COR-L47 (cell line): ENCODE measurements around the gene AMOTL2.

Source experiments
- DNase-seq: peaks from one replicate; lab custom pipeline; 2025; lab: John Stamatoyannopoulos, UW

Gene AMOTL2

DNA sequence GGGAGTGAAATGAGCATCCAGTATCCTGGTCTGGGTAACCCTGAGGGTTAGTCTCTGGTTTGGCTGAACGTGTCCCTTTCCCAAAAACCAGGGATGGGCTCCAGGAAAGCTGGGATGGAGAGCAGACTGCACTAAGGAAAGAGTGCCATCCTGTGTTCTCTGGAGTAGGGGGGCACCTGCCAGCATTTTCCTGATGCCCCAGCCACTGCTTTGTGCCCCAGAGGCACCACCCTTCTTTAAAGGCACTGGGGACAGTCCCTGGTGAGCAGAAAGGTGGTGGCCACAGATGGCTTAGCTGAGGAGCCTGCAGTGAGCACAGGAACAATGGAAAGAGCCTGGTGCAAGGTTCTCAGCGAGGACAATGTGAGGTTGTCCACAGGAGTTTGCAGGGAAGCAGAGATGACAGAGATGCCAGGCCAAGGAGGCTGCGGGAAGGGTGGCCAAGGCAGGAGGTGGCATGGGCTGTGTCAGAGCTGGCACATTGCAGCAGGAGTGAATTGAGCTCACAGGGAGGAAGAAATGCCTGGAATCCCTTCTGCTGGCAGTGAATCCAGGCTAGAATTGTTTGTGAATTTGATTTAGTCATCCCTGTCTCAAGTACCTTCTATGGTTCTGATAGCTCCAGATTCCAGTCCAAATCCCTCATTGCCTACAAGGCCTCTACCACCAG is 39.9 kb downstream of the AMOTL2 start:
- no peak for DNase-seq

DNA sequence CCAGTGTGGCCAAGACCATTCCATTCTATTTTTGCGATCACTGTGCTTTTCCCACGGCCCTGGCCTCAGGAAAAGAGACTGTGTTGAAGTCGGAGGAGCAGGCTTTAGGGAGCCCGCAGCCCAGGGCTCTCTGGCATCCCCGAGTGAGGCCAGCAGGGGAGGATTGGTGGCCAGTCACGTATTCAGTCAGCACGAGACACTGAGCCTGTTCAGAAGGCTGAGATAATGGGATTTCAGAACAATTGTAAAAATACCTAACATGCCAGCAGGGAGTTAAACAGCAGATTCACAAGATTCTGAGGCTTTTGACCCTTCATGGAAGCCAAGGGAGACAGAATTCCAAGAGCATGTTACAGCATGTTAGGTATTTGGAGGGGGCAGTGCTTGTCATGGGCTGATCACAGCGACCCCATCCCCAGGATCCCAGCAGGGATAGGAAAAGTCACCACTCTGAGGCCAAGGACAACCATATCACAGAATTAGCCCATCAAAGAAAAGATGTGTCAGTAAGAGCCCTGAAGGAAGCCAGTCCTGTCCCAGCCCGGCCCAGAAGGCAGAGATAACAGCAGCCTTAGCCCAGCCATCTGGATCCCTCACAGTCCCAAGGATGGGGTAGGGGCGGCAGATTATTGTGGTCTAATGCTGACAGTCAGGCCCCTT is 40.6 kb downstream of the AMOTL2 start:
- no peak for DNase-seq

DNA sequence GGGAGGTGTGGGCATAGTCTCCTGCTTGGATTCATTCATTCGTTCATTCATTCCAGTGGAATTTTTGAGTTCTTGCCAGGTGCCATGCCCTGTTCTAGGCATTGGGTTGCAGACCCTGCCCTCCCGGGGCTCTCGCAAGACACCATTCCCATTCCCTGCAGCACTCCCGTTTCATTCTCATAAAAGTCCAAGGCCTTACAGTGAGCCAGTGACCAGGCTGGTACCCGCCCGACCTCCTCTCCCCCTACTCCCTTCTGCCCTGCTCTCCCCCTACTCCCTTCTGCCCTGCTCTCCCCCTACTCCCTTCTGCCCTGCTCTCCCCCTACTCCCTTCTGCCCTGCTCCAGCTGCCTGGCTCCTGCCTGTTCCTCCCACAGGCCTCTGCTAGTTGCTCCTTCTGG is 41.9 kb downstream of the AMOTL2 start:
- no peak for DNase-seq

DNA sequence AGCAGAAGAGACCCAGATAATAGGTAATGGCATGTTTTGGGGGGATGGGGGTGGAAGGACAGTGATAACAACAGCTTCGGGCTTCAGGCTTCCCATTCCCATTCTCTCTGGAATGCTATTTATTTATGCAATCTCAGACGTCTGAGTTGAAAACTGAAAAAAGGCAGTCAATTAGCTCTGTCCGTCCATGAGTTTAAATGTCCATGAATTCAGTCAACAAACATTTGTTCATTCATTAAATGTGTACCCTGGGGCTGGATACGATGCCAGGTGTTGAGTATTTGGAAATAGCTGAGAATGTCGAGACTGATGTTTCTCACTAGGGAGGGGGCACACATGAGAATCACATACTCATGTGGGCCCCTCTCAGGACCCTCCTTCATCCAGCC is 42.4 kb downstream of the AMOTL2 start:
- DNase-seq: no peak

DNA sequence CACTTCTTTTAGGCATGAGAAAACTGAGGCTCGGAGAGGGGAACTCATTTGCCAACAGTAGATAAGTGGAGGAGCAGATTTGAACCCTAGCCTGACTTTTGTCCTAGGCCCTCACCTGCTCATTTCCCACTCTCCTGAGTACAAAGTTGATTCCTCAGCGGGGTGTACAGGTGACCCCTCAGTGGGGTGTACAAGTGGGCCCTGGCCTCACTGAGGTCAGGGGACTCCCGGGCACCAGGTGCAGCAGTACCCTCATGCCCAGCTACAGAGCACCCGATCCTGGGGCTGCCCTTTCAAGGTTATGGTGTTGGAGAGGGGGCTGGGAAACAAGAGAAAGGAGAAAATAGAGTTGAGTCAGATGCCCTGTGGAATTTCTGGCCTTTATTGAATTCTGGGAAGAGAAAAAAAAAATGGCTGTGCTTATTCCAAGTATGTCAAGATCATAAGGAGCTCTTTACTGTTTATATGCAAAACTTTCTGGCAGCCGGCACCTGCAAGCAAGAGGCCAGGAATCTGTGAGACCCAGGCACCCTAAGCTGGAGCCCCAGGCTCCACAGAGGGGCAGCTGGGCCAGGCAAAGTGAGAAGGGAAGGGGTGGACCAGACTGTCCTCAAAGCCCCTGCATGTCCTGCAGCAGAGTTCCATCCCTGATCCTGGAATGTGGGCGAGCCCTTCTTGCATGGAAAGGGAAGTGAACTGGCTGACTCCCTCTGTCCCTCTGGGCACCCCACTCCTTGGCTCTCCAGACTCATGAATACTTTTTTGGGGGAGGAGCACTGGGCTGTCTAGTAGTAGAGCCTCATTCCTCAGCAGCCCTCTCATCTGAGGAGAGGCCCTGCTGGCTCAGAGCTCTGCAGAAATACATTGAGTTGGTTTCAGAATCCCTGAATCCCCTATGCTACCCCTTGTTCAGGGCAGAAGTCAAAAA is 43.1 kb downstream of the AMOTL2 start:
- DNase-seq: no peak

DNA sequence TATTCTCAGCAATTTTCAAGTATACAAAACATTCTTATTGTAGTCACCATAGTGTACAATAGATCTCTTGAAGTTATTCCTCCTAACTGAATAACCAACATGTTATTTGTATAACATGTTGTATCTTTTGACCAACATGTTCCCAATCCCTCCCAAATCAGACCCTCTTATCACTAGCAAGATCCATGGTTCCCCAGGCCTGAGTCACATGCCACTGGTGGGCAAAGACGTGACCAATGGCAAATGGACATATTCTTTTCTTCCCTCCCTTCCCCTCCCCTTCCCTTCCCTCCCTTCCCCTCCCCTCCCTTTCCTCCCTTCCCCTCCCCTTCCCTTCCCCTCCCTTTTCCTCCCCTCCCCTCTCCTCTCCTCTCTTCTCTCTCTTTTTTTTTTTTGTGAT is 45.4 kb downstream of the AMOTL2 start:
- no peak for DNase-seq

DNA sequence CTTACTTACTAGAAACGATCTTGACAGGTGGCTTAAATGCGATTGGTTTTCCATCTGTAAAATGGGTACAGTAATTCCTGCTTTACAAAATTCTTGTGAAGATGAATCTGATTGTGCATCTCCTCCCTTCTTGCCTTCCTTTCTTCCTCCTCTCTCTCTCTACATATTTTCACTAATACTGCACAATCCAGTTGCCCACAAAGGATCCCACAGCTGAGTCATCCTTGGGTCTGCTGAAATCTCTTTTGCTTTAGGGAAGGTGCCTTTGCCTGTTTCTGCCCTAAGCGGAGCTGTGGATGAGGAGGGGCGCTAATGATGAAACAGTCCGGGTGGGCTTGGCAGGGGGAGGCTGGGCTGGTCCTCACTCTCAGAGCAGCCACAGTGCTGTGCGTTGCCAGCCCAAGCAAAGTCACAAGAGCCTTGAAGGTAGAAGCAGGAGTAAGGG is 46.1 kb downstream of the AMOTL2 start:
- no peak for DNase-seq

DNA sequence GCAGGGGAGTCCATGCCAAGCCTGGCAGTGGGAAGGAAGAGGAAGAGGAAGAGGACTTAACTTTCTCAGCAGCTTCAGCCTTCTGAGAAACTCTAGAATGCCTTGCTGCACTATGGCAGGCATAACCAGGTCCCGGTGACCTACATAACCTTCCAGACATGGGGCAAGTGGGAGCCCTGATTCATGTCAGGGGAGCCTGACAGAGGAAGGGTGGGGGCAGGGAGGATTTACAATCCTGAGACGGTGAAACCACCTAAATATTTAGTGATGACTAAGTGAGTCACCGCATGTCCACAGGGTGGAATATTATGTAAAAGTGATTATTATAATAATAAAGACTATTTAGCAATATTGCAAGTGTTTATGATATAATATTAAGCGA is 46.7 kb downstream of the AMOTL2 start:
- no peak for DNase-seq

DNA sequence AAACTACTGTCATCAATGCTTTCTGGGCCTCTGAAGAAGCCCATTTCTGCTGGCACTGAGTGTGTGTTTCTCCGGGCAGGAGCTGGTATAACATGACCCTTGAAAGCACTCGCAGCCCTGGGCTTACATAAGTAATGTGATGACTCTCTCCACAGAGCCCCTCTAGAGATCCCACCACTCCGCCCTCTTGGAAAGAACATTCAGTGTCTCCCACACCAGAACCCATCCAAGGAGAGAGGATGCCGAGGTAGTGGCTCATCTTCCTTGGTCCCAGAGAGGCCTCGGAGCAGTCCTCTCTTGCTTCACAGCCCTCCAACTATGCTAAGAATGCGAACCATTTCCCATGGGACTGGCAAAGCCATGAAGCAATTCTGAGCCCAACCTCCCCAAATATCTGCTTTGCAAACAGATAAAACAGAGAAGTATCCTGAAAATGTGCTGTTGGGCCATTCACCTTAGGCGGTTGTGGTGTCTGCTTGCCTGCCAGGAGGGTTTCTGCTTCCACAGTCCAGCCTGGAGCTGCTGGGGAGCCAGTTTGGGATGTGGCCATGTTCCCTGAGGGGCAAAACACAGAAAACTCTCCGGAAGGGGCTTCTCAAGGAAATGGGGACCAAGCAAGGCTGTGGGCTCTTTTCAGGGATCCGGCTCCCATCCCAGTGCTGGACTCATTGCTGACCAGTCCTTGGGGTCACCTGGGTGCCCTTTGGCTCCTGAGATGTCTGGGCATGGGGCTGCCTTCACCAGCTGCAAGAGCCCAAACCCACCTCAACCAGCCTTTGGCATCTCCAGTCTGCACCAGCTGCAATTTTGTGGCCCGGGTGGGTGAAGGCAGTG is 47.3 kb downstream of the AMOTL2 start:
- DNase-seq: no peak

DNA sequence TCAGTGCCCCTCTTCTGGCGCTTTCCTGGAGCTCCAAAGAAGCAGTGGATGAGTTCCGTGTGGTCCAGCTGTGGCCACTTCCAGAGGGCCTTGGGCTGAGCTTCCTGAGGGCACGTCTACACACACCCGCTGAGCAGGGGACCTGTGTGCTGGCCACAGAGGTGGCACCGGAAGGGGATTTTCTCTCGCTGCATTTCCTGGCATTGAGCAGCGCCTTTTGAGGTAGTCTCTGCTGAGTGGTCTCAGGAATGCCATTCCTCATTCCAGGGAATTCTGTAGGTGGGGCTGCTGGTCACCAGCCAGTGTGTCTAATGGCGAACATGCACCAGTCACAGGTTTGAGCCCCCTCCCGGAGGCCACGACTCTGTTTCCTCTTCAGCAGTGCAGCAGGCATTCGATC is 48.1 kb downstream of the AMOTL2 start:
- DNase-seq: no peak

DNA sequence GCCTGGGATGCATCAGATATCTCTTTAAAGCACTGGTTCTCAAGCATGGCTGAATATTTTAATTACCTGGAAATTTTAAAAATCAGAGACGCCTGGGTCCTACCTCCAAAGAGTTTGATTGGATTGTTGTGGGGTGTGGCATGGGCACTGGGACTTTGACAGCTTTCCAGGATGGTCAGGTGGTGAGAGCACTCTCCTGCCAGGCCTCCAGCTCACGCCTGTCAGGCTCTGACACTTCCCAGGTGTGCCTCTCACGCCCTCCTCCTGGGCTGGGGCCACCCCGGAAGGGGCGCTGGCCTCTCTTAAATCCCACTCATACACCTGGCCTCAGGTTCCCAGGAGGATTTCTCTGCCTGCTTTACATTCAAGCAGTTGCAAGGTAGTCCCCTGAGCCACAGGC is 48.5 kb downstream of the AMOTL2 start:
- DNase-seq: no peak

DNA sequence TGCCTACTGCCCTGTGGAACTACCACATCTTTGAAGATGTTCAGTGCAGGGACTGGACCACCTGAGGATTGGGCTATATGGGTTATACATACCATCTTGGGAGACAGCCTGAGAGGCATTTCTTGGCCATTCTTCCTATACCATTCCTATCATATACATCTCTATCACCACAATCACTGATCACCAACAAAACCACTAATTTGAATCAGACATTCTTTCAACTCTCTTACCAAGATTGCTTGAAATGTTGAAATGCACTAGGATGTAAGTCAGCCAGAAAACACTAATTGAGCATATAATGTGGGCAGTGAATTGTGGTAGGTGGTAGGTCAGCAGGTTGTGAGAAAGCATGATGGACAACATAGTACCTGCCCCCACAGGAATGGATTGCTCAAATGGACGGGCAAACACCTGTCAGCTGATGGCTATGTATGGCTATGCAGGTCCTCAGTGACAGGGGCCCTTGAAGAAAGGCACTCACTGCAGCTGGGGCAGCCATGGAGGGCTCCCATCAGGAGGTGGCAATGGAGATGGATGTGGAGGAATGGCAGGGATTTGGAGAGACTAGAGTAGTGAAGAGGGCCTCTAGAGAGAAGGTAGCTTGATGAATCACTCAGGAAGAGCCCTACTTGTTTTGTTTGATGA is 49.1 kb downstream of the AMOTL2 start:
- DNase-seq: no peak

DNA sequence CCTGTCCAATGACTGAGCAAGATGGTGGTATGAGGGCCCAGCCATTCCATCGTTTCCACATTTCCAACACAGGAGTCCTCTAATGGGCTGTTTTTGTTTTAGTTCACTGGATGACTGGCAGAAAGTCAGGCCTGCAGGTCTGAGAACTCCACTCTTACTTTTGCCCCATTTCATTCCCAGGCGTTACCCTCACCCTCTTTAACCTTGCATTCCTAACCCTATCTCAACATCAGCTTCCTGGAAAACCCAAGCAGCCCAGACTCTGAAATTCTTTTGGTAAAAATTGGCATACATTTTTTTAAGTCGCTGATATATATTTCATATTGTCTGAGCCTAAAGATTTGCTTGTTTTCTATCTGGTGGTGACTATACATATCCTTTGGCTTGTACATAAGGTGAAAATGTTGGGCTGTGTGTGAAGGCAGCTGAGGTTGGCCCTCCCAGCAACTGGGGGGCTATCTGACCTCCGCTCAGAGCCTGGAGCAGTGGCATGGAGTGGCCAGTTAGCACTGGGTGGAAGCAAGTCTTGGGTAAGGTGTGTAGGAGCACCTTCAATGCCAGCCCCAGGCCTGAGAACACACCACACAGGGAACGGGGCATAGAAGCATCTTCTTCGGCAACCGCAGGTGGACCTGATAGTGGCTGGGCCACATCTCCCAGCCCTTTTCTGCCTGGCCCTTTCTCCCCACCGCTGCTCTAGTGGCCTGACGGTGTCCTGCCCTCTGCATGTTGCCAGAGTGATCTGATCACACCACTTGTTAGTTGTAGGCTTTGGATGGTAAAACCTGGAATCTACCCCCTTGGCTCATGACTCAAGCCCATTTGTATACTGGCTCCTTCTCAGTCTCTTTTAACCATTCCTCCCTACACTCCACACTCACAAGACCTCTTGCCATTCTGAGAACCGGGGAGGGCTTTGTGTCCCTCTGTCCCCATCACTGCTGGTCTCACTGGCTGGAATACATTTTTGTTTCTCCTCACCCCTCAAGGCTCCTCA is 50.0 kb downstream of the AMOTL2 start:
- no peak for DNase-seq

DNA sequence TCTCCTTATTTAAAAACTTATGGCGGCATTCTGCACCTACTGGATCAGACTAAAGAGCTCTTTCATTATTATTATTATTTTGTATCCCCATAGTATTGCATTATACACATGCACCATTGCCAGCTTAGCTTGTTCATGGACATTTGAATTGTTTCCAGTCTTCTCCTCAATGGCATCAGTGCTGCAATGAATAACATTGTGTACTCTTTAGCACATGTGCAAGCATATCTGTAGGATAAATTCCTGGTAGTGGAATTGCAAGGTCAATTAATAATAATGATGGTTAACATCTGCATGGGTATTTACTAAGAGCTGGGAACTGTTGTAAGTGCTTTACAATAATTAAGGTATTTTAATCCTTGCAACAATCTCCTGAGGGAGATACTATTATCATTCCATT is 52.0 kb downstream of the AMOTL2 start:
- DNase-seq: no peak

DNA sequence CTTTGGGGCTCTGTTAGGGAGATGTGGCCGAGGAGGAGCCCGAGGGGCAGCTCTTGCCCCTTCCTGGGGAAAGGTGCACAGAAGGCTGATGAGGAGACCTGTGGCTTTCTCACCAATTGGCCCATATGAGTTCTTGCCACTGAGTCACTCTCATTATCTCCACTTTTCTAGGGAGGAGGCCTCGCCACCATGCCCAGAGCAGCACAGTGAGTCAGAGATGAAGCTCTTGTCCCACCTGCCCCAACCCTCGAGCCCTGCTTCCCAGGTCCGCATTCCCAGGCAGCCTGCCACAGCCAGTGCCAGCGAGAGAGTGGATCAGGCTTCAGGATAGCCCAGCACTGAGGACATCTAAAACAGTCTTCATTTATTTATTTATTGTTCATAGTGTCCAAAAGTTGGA is 53.5 kb downstream of the AMOTL2 start:
- DNase-seq: no peak

DNA sequence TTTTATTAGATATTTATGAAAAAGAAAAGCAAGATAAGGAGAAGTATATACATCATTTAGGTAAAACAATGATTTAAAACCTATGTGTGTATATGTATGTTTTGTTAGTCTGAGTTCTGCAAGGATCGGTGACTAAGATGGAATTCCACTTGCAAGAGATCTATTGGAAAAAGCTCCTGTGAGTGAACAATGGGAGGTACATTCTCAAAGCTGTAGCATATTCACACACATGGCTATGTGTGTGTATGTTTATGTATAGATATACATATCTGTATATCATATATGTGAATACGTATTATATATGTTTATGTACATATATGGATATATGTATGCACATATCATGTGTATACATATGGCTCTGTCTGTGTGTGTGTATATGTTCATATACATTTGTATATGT is 54.3 kb downstream of the AMOTL2 start:
- no peak for DNase-seq

DNA sequence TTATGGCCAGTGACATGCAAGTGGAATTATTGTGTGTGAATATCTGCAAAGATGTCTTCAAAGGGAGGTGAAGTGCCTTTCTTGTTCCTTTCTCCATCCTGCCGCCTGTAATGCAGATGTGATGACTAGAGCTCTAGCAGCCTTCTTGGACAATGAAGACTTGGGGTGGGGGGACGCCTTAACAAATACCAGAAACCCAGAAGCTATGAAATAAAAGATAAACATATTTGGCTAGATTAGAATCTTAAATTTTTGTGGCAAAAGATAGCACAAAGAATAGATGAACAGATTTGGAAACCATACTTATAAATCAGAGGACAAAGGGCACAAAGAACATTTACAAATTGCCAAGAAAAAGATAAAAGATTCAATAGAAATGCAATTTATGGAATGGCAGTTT is 56.1 kb downstream of the AMOTL2 start:
- no peak for DNase-seq

DNA sequence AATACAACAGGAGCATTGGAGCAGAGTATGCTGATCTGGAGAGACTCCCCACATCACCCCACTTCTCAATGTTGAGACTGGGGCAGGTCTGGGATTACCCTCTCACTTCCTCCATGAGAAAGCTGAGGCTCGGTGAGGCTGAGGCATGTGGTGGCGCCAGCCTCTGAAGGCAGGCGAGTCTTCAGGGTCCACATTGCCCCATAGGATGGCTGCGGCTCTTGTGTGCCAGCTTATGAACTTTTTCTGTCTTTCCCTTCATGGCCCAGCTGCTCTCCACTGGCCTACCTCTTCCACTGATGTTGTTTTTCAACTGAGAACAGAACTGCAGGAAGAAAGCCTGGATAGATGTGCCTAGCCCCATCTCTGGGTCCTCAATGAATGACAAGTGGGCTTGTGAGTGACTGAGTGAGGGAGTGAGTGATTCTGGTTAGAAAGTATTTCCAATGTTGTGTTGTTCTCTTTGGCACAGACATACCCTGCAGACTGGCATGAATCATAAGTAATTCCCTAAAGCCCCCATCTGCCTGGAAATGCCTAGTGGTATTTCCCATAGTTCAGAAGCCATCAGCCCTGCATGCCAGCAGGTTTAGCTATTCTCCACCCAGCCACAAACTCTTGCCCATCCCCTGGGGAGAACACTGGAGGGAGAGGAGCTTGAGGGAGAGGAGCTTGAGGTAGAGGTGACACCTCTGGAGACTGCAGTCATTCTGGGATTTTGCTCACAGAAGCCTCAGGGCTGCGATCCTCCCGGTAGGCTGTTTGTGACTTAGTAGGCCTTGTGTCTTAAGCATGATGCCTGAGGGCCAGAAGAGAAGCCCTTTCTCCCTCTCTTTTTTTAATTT is 56.9 kb downstream of the AMOTL2 start:
- no peak for DNase-seq
